ENCODE results near the gene FRRS1.
A peak's percentile ranks its signal among the peaks of the same experiment; 100 is the strongest.
"Not testable (repeated sequence)": the region's sequence is repeated elsewhere in the genome, so short reads cannot be mapped to it uniquely, and the experiment has no call there.

Gene FRRS1

GRCh38 chr1:99766378-99766800 lies at the start of gene FRRS1:
Gene FRRS1, minus strand, starts transcription at chr1:99766635. Its CDS starts 17,867 bp downstream, at chr1:99748768.
- DNase-seq, result peak; percentile 69

GRCh38 chr1:99814373-99814900 lies 48.0 kb upstream of the FRRS1 start:
- no peak for DNase-seq

GRCh38 chr1:99811747-99812146 lies 45.3 kb upstream of the FRRS1 start:
- DNase-seq, result no peak

GRCh38 chr1:99811075-99811474 lies 44.6 kb upstream of the FRRS1 start:
- no peak for DNase-seq

GRCh38 chr1:99808391-99809115 lies 42.1 kb upstream of the FRRS1 start:
- peak; percentile 77 for DNase-seq

- DNase-seq, result no peak
These were observed 40.4 kb upstream of the FRRS1 start for GRCh38 chr1:99806882-99807281.

- no peak for DNase-seq
These were observed 35.1 kb upstream of the FRRS1 start for GRCh38 chr1:99801584-99801983.

- not testable (repeated sequence) for DNase-seq
These were observed 27.4 kb upstream of the FRRS1 start for GRCh38 chr1:99793861-99794260.

- no peak for DNase-seq
These were observed 23.3 kb upstream of the FRRS1 start for GRCh38 chr1:99789715-99790114.

- DNase-seq, result no peak
These were observed 22.5 kb upstream of the FRRS1 start for GRCh38 chr1:99788896-99789295.

- DNase-seq, result peak; percentile 21
These were observed 20.5 kb upstream of the FRRS1 start for GRCh38 chr1:99786751-99787501.

GRCh38 chr1:99784809-99785255 lies 18.4 kb upstream of the FRRS1 start:
- peak; percentile 26 for DNase-seq

- DNase-seq, result no peak
These were observed 17.7 kb upstream of the FRRS1 start for GRCh38 chr1:99784143-99784542.

- no peak for DNase-seq
These were observed 16.5 kb upstream of the FRRS1 start for GRCh38 chr1:99782920-99783319.

GRCh38 chr1:99782397-99782796 lies 16.0 kb upstream of the FRRS1 start:
- DNase-seq, result no peak

GRCh38 chr1:99781798-99782197 lies 15.4 kb upstream of the FRRS1 start:
- DNase-seq, result no peak

GRCh38 chr1:99777752-99778151 lies 11.3 kb upstream of the FRRS1 start:
- DNase-seq, result no peak

- DNase-seq, result no peak
These were observed 9.7 kb upstream of the FRRS1 start for GRCh38 chr1:99776120-99776519.

- no peak for DNase-seq
These were observed 6.4 kb upstream of the FRRS1 start for GRCh38 chr1:99772809-99773208.

GRCh38 chr1:99771513-99771918 lies 5.1 kb upstream of the FRRS1 start:
- DNase-seq, result no peak

- no peak for DNase-seq
These were observed 2.2 kb upstream of the FRRS1 start for GRCh38 chr1:99768524-99769245.

- no peak for DNase-seq
These were observed 1.7 kb upstream of the FRRS1 start for GRCh38 chr1:99768104-99768503.

- DNase-seq, result no peak
These were observed 1.5 kb downstream of the FRRS1 start for GRCh38 chr1:99764909-99765308.

Data from activated CD4-positive, alpha-beta T cell treated with anti-CD3 and anti-CD28 coated beads, Interleukin-2, Interleukin-6, amounts not matched to agents 100 ng/mL and 50 ng/mL, durations not matched to agents 16 hours and 8 hours (primary cell).